Muscle of leg (tissue), 11 donors: ENCODE measurements around the gene NAA50. TPM values are rescaled to one million over a fixed set of nuclear protein-coding genes. Genes with fewer than 3 reads are reported as not detected.

Experiments used
- DNase-seq: peaks from one replicate; pipeline ENCODE4 v3.0.0; 2013
- H3K27ac ChIP-seq: one replicate; pipeline ENCODE4 v1.5.1; 2013; ENCODE audit warnings: mild to moderate bottlenecking, low read length, control low read depth
- H3K27me3 ChIP-seq: one replicate; pipeline ENCODE4 v1.6.1; 2013; ENCODE audit warnings: low read length; ENCODE audit not compliant: control insufficient read depth, insufficient read depth
- H3K36me3 ChIP-seq: one replicate; pipeline ENCODE4 v1.6.1; 2013; ENCODE audit warnings: low read length; ENCODE audit not compliant: control insufficient read depth, insufficient read depth
- H3K4me1 ChIP-seq: one replicate; pipeline ENCODE4 v1.6.1; 2013; ENCODE audit warnings: low read length; ENCODE audit not compliant: control insufficient read depth, insufficient read depth
- H3K4me3 ChIP-seq: one replicate; pipeline ENCODE4 v1.5.1; 2013; ENCODE audit warnings: low read length, control low read depth
- H3K9me3 ChIP-seq: replicated peaks from 2 replicates; pipeline ENCODE4 v1.6.1; 2013; ENCODE audit warnings: low read depth, low read length; ENCODE audit not compliant: control insufficient read depth
- WGBS: methylation state at CpG from one replicate; pipeline ENCODE4 v1.1.5; 2013; ENCODE audit warnings: missing lambda C conversion rate; ENCODE audit not compliant: insufficient coverage; 5-methylcytosine and 5-hydroxymethylcytosine counted together
- polyA plus RNA-seq, 8 donors: library from polyadenylated mRNA; unstranded; fragments of 120-200 nt; gene quantifications; one replicate each; pipeline versions ENCODE4 v1.2.1 to v1.2.3, GENCODE V29; 2013; ENCODE audit warnings: inconsistent platforms in 1 of 8, low replicate concordance in 1 of 8; ENCODE audit not compliant: insufficient read length in 8 of 8, insufficient read depth in 1 of 8
- total RNA-seq: library from RNA; stranded (reverse); fragments of 120-200 nt; gene quantifications from one replicate; pipeline ENCODE4 v1.2.4, GENCODE V29; 2013

Gene NAA50
- total and polyA plus RNA-seq, 9 donors = 112 to 188 (median 163) TPM

DNA sequence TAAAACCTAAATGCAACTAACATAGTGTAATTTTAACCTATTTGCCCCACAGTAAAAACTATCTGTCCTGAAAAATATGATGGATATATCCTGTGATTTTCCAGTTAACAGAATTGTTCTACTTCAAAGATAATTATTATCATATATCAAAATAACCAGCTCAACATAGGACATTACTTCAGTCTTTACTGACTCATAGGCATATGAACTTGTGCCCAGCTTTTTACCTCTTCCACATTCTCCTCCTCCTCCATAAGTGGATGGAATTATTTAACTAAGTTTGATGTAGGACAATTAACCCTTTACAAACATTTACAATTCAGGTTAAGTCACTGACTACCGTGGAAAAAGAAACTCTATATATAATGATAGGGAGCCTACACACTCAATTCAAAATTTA, 26.8 kb downstream of the NAA50 start:
- Histone ChIP-seq H3K4me3 (no peak overlapping the region), H3K36me3 (peaks cover 17% of the 10 kb centered on the region), H3K9me3 (no peaks in the 10 kb centered on the region), H3K27ac (no peak overlapping the region), H3K4me1 (no peaks in the 10 kb centered on the region), H3K27me3 (no peaks in the 10 kb centered on the region)
- WGBS = no CpG with 5 or more reads among the region's 1 CpG
- DNase-seq = no peak

DNA sequence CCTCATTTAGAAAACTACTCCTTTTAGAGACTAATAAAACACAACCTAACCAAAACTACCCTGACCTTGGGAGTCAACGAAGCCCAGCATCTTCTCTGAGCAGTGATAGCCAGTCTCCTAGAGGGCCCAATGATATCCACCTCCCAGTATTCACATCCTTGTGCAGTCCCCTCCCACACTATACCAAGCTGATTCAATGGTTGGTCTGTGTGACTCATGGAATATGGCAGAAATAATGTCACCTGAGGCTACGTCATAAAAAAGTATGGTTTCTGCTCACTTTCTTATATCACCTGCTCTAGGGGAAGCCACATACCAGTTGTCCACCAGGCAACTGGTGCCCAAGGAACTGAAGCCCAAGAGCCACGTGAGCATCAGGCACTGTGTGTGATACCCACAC, 28.2 kb downstream of the NAA50 start:
- 92% methylated on average over 2 of the region's 3 CpGs for WGBS
- no peaks in the 10 kb centered on the region for H3K27me3 ChIP-seq
- no peak overlapping the region for H3K4me3 ChIP-seq
- no peaks in the 10 kb centered on the region for H3K9me3 ChIP-seq
- DNase-seq = no peak
- no peaks in the 10 kb centered on the region for H3K4me1 ChIP-seq
- peaks cover 17% of the 10 kb centered on the region for H3K36me3 ChIP-seq
- H3K27ac ChIP-seq = no peak overlapping the region

DNA sequence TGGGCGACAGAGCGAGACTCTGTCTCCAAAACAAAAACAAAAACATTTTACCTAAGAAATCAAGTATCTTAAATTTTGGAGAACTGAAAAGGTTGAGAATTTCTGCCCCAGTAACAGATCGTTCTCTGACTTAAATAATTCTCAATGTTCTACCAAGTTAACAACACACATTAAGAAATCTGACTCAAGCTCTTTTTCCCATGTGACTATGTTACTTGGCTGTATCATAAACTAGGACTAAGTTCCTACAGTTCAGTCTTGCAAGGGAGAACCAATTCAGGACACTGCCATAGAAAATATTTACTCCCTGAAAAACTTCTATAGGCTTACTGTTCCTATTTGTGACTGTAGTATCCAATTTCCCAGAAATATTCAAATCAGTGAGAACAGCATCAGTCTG, 28.7 kb downstream of the NAA50 start:
- Histone ChIP-seq H3K4me1 (no peaks in the 10 kb centered on the region), H3K9me3 (no peaks in the 10 kb centered on the region), H3K4me3 (no peak overlapping the region), H3K27me3 (no peaks in the 10 kb centered on the region), H3K36me3 (peaks cover 17% of the 10 kb centered on the region), H3K27ac (no peak overlapping the region)
- DNase-seq = no peak
- no CpG with 5 or more reads among the region's 3 CpGs for whole genome bisulfite sequencing

DNA sequence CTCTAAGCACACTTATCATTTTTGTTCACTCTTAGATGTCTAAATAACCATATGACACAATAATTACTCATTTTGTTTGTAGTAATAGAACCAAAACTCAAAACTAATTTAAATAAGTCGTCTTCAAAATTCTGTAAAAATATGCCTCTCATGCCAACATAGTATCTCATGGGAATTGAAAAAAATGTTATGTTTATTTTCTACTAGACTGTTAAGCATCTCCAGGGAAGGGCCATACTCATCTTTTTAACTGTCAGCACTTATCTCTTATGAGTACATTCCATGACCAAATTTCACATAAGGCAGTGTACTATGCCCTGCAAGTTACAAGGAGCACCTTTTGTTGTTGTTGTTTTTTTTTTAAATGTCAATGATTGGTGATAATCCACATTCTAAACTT, 31.3 kb downstream of the NAA50 start:
- Histone ChIP-seq H3K4me1 (no peaks in the 10 kb centered on the region), H3K27ac (no peak overlapping the region), H3K27me3 (peaks cover 2% of the 10 kb centered on the region), H3K4me3 (no peak overlapping the region), H3K36me3 (peaks cover 5% of the 10 kb centered on the region), H3K9me3 (no peaks in the 10 kb centered on the region)
- DNase-seq = no peak
- WGBS = no CpG with 5 or more reads among the region's 1 CpG

DNA sequence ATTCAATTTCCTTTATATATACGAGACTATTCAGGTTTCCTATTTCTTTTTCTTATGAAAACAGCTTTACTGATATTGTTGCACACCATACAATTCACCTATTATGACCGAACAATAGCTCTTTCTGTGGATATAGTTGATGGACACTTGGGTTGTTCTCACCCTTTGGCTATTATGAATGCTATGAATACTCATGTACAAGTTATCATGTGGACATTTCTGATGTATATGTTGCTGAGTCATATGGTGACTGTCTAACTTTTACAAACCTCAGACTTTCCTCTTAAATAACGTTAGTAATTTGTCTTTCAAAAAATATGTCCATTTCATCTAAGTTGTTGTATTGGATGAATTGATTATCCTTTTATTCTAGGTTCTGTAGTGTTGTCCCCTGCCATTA, 33.9 kb downstream of the NAA50 start:
- Histone ChIP-seq H3K4me3 (no peak overlapping the region), H3K4me1 (no peaks in the 10 kb centered on the region), H3K27ac (no peak overlapping the region), H3K9me3 (no peaks in the 10 kb centered on the region), H3K27me3 (peaks cover 2% of the 10 kb centered on the region), H3K36me3 (no peaks in the 10 kb centered on the region)
- no peak for DNase-seq
- WGBS = no CpG with 5 or more reads among the region's 3 CpGs

GRCh38 chr3:113707835-113708234, 38.2 kb downstream of the NAA50 start:
- peaks cover 2% of the 10 kb centered on the region for H3K27me3 ChIP-seq
- no peaks in the 10 kb centered on the region for H3K9me3 ChIP-seq
- DNase-seq = no peak
- H3K36me3 ChIP-seq = no peaks in the 10 kb centered on the region
- no peak overlapping the region for H3K4me3 ChIP-seq
- WGBS = no CpG with 5 or more reads among the region's 4 CpGs
- H3K27ac ChIP-seq = no peak overlapping the region
- no peaks in the 10 kb centered on the region for H3K4me1 ChIP-seq

DNA sequence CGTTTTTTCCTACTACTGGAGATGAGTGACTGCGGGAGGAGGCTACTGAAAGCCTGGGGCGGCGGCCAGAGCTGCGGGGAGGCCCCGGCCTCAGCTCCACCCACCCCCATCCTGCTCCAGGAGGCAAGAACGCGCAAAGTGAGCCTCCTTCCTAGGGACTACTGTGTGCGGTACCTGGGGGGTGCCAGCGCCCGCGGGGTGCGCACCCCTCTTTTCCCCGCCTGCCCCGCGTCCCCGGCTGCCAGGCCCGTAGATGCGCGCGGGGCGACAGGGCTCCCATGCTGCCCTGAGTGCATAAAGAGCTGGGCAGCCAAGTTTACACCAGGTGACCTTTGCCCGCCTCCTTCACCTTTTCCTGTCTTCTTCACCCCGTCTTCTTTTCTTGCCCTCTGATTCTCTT, 47.1 kb downstream of the NAA50 start:
- Histone ChIP-seq H3K9me3 (no peaks in the 10 kb centered on the region), H3K4me1 (peaks cover 10% of the 10 kb centered on the region), H3K4me3 (peak overlapping the region; percentile 14), H3K36me3 (no peaks in the 10 kb centered on the region), H3K27me3 (no peaks in the 10 kb centered on the region), H3K27ac (no peak overlapping the region)
- 17% methylated on average over 21 of the region's 24 CpGs for WGBS
- DNase-seq = peak; percentile 16

DNA sequence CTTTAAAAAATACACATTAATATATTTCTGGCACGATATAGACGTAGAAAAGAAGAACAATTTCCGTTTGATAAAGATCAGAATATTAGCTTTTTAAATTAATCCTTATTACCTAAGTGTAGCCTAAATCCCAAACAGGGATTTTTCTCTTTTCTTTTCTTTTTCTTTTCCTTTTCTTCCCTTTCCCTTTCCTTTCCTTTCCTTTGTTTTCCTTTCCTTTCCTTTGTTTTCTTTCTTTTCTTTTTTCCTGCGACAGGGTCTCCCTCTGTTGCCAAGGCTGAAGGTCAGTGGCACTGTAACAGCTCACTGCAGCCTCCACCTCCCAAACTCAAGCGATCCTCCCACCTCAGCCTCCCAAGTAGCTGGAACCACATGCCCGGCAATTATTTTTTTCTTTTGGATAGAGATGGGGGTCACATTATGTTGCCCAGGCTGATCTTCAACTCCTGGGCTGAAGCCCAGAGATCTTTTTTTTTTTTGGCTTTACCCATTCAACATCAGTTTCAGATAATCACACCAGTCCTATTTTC, 47.8 kb downstream of the NAA50 start:
- WGBS = 92% methylated on average over 1 of the region's 6 CpGs
- no peak overlapping the region for H3K27ac ChIP-seq

DNA sequence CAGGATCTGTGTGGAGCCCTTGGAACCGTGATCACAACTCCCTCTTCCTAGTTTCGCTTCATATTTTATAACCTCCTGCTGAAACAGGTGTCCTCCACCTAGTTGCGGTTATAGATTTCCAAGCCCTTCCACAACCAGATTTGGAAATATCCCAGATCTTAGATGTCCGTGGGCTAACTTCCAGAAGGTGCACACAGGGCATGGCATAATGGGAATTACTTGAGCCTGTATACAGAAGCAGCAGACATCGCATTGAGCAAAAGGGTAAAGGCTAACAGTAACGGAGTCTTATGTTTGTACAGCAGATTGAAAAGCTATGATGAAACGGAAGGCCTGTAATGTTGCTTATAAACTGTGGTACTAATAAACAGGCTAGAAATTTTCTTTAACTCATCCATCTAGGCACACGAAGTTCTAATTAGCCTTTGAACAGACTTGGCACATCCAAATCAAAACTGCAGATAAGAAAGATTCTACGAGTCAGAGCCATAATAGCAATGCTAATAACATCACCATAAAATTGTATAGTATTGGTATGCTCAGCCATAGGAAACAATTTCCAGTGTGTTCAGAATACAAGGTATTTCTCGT, 48.5 kb downstream of the NAA50 start:
- Histone ChIP-seq H3K4me3 (peak overlapping the region; percentile 80), H3K36me3 (no peaks in the 10 kb centered on the region), H3K27ac (peak overlapping the region; percentile 94), H3K9me3 (no peaks in the 10 kb centered on the region), H3K4me1 (peaks cover 10% of the 10 kb centered on the region), H3K27me3 (no peaks in the 10 kb centered on the region)
- DNase-seq = peak; percentile 51
- 0% methylated on average over 4 of the region's 10 CpGs for WGBS

More for the DNA sequence above, 47.8 kb downstream of the NAA50 start:
- Histone ChIP-seq H3K9me3 (no peaks in the 10 kb centered on the region), H3K36me3 (no peaks in the 10 kb centered on the region), H3K27me3 (no peaks in the 10 kb centered on the region), H3K4me3 (no peak overlapping the region), H3K4me1 (peaks cover 10% of the 10 kb centered on the region)
- DNase-seq = no peak

DNA sequence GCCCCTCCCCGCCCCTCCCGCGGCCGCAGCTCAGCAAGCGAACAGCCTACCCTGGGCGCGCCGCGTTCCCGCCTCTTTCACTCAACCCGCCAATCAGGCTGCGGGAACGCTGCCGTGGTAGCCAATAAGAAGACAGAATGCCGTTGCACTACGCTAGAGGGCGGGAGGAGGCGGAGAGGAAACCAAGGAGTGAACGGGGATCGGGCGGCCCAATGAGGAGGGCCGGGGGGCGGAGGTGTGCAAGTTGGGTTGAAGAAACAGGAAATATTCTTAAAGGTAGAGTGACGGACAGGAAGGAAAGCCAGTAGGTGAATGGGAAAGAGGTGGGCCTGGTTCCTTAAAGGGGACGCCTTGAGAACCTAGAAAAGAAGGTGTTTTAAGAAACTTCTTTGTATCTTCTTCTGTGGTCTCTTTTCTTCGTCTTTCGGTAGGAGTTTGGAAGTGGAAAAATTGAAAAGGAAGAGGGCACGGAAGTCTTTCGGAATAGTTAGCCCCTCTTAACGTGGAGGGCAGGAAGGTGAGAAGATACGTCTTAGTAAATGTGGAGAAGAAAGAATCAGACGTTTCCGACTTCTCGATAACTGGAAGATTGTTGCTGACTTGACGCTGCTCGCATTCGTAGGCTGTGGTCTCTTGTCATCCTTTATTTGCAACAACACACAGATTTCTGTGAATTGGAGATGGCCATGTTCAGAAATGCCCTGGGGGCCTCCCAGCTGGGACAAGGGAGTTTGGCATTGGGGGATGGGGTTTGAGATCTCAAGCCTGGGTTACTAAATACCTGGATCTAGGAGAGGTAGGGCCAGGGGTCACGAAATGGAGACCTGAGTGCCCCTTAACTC, 49.2 kb downstream of the NAA50 start:
- no peaks in the 10 kb centered on the region for H3K36me3 ChIP-seq
- no peaks in the 10 kb centered on the region for H3K9me3 ChIP-seq
- H3K27me3 ChIP-seq = no peaks in the 10 kb centered on the region
- peak overlapping the region; percentile 94 for H3K27ac ChIP-seq
- H3K4me3 ChIP-seq = peak overlapping the region; percentile 80
- DNase-seq = peak; percentile 100
- H3K4me1 ChIP-seq = peaks cover 11% of the 10 kb centered on the region
- WGBS = 0% methylated on average over 21 of the region's 38 CpGs
